ENCODE data around the gene NMNAT2.

GRCh38 chr1:183454377-183454776 is 36.2 kb upstream of the NMNAT2 start:
- no peak for TF ChIP-seq CTCF (IDR thresholded peaks at IDR 0.05; ENCODE audit: control extremely low read depth in 1 of 3, insufficient read depth in 1 of 3, low read depth in 1 of 3, low read length in 3 of 3)
- no peak for TF ChIP-seq POLR2A (IDR thresholded peaks at IDR 0.05; ENCODE audit: control extremely low read depth in 1 of 2, low read depth in 2 of 2, low read length in 2 of 2)
- no peak for TF ChIP-seq YY1 (IDR thresholded peaks at IDR 0.05; ENCODE audit: low read depth, low read length)
- TF ChIP-seq RAD21 (IDR thresholded peaks at IDR 0.05 in 1 of 2, conservative IDR thresholded peaks at IDR 0.05 in 1 of 2; ENCODE audit: low read depth in 2 of 2, low read length in 2 of 2), result no peak
